Activated CD8-positive, alpha-beta memory T cell treated with anti-CD3 and anti-CD28 coated beads, Interleukin-2, amount 50 U/mL, for 1 hour (primary cell): Measurements from ENCODE around the gene ACVR1.
"Not testable (repeated sequence)": the region's sequence is repeated elsewhere in the genome, so short reads cannot be mapped to it uniquely, and the experiment has no call there.

ENCODE experiments used
- DNase-seq: peaks from one replicate; pipeline ENCODE4 v3.0.0-alpha.2; 2020; ENCODE audit errors: extremely low read depth

The ACVR1 gene

GRCh38 chr2:157756447-157756846, 119.7 kb downstream of the ACVR1 start:
- DNase-seq: not testable (repeated sequence)

GRCh38 chr2:157751462-157752058, 124.6 kb downstream of the ACVR1 start:
- DNase-seq: no peak

GRCh38 chr2:157749684-157750083, 126.4 kb downstream of the ACVR1 start:
- DNase-seq: no peak

GRCh38 chr2:157748371-157749142, 127.6 kb downstream of the ACVR1 start:
- DNase-seq: no peak

GRCh38 chr2:157747695-157748370, 128.3 kb downstream of the ACVR1 start:
- no peak for DNase-seq

- no peak for DNase-seq
Observed at GRCh38 chr2:157747280-157747679, 128.8 kb downstream of the ACVR1 start.

- DNase-seq: no peak
Observed at GRCh38 chr2:157746234-157746950, 129.7 kb downstream of the ACVR1 start.

- no peak for DNase-seq
Observed at GRCh38 chr2:157744571-157745076, 131.5 kb downstream of the ACVR1 start.

GRCh38 chr2:157743051-157743450, 133.1 kb downstream of the ACVR1 start:
- DNase-seq: no peak

GRCh38 chr2:157741819-157742484, 134.2 kb downstream of the ACVR1 start:
- DNase-seq: no peak

- DNase-seq: no peak
Observed at GRCh38 chr2:157737656-157738055, 138.5 kb downstream of the ACVR1 start.

- DNase-seq: no peak
Observed at GRCh38 chr2:157735532-157735931, 140.6 kb downstream of the ACVR1 start.

GRCh38 chr2:157733263-157733662, 142.9 kb downstream of the ACVR1 start:
- no peak for DNase-seq

- no peak for DNase-seq
Observed at GRCh38 chr2:157732596-157732995, 143.5 kb downstream of the ACVR1 start.

- no peak for DNase-seq
Observed at GRCh38 chr2:157727693-157728092, 148.4 kb downstream of the ACVR1 start.

- no peak for DNase-seq
Observed at GRCh38 chr2:157726946-157727345, 149.2 kb downstream of the ACVR1 start.

- DNase-seq: no peak
Observed at GRCh38 chr2:157725846-157726245, 150.3 kb downstream of the ACVR1 start.

- no peak for DNase-seq
Observed at GRCh38 chr2:157722580-157723234, 153.4 kb downstream of the ACVR1 start.

GRCh38 chr2:157720504-157720903, 155.6 kb downstream of the ACVR1 start:
- no peak for DNase-seq

GRCh38 chr2:157704653-157705052, 171.5 kb downstream of the ACVR1 start:
- DNase-seq: not testable (repeated sequence)

GRCh38 chr2:157704148-157704547, 172.0 kb downstream of the ACVR1 start:
- not testable (repeated sequence) for DNase-seq
